HFF-Myc (cell line): Measurements from ENCODE around the gene OR10X1.

ENCODE experiments used
- DNase-seq: peaks from one replicate; pipeline ENCODE4 v3.0.0-alpha.2; 2011; ENCODE audit warnings: low read depth; ENCODE audit errors: extremely low read depth
- H3K4me3 ChIP-seq: replicated peaks from 2 replicates; pipeline ENCODE4 v1.5.1; 2011; ENCODE audit warnings: low read depth, mild to moderate bottlenecking, control low read depth, low read length
- TF ChIP-seq, protein P1 (sequence below): IDR thresholded peaks from 2 replicates; pipeline ENCODE4 v1.5.1; 2012; ENCODE audit warnings: mild to moderate bottlenecking, low read depth, low read length, control low read depth; ENCODE audit errors: missing control alignments

OR10X1 gene, protein sequence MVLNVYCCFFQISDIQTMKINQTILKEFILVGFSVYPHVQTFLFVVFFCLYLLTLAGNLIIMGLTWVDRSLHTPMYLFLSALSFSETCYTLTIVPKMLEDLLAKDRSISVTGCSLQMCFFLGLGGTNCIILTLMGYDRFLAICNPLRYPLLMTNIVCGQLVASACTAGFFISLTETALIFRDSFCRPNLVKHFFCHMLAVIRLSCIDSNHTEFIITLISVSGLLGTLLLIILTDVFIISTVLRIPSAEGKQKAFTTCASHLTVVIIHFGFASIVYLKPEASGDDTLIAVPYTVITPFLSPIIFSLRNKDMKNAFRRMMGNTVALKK

DNA sequence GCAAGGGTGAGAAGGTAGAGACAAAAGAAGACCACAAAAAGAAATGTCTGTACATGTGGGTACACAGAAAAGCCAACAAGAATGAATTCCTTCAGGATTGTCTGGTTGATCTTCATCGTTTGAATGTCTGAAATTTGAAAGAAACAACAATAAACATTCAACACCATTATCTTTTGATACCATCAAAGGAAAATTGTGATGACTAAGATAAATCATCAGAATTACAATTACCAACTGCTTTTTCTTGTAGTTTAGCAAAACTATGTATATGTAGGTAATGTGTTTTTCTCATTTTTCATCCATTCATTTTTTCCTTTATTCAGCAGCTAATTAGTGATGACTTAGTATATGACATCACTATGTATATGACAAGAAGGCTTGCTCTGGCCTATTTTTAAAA is at the start of gene OR10X1:
Gene OR10X1, minus strand, starts transcription at position 167 of the 400 bp plus-strand sequence. Its CDS starts 0 bp downstream, at position 167.
- DNase-seq: no peak
- no peak within 1 kb of the TSS for H3K4me3 ChIP-seq
- TF ChIP-seq, protein P1, sequence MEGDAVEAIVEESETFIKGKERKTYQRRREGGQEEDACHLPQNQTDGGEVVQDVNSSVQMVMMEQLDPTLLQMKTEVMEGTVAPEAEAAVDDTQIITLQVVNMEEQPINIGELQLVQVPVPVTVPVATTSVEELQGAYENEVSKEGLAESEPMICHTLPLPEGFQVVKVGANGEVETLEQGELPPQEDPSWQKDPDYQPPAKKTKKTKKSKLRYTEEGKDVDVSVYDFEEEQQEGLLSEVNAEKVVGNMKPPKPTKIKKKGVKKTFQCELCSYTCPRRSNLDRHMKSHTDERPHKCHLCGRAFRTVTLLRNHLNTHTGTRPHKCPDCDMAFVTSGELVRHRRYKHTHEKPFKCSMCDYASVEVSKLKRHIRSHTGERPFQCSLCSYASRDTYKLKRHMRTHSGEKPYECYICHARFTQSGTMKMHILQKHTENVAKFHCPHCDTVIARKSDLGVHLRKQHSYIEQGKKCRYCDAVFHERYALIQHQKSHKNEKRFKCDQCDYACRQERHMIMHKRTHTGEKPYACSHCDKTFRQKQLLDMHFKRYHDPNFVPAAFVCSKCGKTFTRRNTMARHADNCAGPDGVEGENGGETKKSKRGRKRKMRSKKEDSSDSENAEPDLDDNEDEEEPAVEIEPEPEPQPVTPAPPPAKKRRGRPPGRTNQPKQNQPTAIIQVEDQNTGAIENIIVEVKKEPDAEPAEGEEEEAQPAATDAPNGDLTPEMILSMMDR: no peak

DNA sequence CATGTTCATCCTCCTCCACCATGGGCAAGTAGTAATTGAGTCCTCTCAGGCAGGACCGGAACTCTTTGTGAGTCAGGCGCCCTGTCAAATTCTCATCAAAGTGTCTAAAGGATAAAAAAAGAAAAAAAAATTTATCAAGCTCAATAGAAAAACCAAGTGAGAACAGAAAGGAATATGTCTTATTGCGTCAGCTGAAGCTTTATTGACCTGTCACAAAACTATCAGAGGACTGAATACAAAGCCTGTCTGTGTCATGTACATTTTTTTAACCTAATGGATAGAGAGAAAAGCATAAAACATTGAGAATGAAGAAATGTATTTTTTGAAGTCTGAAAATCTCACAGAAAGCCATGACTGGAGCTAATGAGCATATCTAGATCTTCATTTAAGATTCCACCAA is 34.1 kb upstream of the OR10X1 start:
- DNase-seq: no peak
- TF ChIP-seq, protein P1: no peak
- no peak overlapping the region for H3K4me3 ChIP-seq

DNA sequence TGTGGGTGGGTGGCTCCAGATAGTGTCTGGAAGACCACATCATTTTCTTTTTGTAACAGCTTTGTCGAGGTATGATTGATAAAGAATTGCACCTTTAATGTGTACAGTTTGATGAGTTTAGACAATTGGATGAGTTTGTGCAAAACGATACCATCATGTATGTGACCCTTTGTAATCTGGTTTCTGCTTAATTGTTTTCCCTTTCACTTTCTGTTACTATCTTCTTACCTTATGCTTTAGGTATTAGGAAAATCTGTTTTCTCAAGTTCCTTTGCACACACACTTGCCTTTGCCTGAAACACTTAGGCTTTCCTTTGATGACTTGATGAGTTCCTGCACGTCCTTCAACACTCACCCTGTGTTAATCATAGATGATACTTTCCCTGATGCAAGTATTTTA is 32.2 kb upstream of the OR10X1 start:
- DNase-seq: no peak
- H3K4me3 ChIP-seq: no peak overlapping the region
- TF ChIP-seq, protein P1: no peak

DNA sequence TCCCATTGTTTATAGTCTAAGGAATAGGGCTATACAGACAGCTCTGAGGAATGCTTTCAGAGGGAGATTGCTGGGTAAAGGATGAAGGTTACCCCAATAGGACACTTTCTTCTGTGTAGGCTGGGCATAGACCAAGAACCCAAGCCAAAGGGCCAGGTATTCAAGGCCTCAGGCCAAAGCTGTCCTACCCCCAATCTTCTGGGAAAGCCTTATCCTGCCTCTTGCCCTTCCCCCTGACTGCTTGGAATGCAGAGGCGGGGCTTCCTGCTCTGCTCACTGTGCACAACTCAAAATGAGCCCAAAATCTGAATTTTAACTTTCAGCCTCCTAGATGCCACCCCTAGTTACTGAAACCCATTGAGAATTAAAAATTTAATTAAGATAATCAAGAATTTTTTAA is 27.6 kb upstream of the OR10X1 start:
- DNase-seq: no peak
- TF ChIP-seq, protein P1: no peak
- H3K4me3 ChIP-seq: no peak overlapping the region

DNA sequence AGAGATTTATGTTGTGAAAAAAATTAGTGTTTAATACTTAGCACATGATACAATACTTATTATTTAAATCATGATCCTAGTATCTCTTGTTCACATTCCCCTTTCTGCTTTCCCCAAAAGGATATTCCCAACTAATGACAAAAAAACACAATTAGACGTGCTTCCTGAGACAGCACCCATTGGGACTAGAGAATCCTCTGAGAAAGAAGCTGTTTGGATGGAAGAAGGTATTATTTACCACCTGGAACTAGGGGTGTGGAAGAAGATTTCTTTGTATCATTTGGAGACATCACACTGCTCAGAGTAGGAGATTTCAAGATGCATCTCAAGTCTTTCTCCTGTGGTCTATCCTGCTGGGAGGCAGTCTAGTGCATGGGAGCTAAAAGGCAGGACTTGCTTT is 25.3 kb upstream of the OR10X1 start, which contains the start of gene OR10Z1:
Gene OR10Z1, plus strand, starts transcription at position 301 of the 400 bp plus-strand sequence. CDS start 1,171 bp downstream, outside the sequence.
- H3K4me3 ChIP-seq: no peak within 1 kb of the TSS
- DNase-seq: no peak
- TF ChIP-seq, protein P1: no peak

DNA sequence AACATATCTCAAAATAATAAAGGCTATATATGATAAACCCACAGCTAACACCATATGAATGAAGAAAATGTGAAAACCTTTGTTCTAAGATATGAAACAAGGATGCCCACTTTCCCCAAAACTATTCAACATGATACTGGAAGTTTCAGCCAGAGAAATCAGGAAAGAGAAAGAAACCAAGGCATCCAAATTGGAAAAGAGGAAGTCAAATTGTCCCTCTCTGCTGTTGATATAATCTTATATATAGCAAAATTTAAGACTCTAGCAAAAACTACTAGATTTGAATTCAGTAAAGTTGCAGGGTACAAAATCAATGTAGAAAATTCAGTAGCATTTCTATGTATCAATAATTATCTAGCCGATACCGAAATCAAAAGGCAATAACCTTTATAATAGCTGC is 21.0 kb upstream of the OR10X1 start:
- TF ChIP-seq, protein P1: no peak
- no peak overlapping the region for H3K4me3 ChIP-seq
- DNase-seq: no peak
